Activated gamma-delta T cell treated with Interleukin-2 at 50 U/mL for 16 hours (primary cell): ENCODE data around the gene ARHGAP40.
"Not testable (repeated sequence)": the region's sequence is repeated elsewhere in the genome, so short reads cannot be mapped to it uniquely, and the experiment has no call there.

Experiments
- DNase-seq: peaks from one replicate; pipeline ENCODE4 v3.0.0-alpha.2; 2020

Gene ARHGAP40

GRCh38 chr20:38589351-38589750 is 12.3 kb upstream of the ARHGAP40 start:
- DNase-seq, result no peak

DNA sequence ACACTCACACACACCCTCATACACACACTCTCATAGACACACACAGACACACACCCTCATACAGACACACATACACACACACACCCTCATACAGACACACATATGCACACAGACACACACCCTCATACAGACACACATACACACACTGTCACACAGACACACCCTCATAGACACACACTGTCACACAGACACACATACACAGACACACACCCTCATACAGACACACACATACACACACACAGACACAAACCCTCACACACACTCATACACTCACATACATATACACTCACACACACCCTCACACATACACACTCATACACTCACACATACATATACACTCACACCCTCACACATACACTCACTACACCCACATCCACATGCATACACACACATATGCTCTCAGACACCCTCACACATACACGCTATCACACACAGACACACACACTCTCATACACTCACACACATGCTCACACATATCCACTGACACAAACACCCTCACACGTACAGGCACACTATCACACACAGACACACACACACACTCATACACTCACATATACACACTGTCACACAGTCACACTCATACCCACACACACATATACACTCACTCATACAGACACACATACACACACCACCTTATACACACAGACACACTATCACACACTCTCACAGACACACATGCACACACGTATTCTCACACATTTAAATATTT is 11.5 kb upstream of the ARHGAP40 start:
- no peak for DNase-seq

GRCh38 chr20:38590676-38591473 is 10.7 kb upstream of the ARHGAP40 start:
- no peak for DNase-seq

DNA sequence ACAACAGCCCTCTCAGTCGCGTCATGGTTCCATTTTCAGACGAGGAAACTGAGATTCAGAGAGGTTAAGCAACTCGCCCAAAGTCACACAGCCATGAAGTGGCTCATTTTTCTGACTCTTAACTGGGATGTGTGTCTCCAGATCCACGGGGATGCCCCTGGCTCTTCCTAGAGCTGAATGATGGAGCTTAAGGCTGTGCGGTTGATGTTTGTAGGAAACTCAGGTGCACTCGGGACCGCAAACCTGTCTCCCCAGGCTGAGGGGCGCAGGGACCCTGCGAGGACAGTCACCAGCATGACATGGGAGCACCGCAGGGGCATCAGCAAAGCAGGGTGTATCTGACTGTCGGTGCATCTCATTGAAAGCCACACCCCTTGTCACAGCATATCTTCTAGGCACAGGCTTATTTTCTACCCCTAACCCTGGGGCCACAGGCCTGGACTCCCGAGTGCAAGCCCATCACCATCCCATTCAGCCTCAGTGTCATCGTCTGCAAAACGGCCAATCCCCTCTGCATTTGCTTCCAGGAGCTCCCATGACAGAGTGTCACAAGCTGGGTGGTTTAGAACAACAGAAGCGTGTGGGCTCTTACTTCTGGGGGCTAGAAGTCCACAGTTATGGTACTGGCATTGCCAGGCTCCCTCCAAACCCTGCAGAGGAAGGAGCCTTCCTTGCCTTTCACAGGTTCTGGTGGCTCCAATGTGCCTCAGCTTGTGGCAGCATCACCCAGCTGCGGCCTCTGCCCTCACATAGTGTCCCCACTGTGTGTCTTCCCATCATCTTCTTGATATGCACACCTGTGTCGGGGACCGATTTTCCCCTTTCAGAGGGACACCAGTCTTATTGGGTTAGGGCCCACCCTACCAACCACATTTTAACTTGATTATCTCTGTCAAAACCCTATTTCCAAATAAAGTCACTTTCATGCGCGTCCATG is 9.9 kb upstream of the ARHGAP40 start:
- no peak for DNase-seq

- not testable (repeated sequence) for DNase-seq
Measured at GRCh38 chr20:38592411-38592790, 9.2 kb upstream of the ARHGAP40 start.

DNA sequence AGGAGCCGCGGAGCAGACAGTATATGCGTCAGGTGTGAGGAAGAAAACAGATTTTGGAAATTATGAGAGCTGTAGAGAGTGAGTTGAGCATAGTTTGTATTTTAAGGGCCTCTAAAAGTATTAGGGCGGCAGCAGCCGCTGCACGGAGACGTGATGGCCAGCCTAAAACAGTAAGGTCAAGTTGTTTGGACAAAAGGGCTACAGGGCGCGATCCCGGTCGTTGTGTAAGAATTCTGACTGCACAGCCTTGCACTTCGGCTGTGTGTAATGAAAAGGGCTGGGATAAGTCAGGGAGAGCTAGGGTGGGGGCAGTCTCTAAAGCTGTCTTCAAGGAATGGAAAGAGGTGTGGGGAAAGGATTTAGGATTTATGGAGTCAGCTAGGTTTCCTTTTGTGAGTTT is 7.3 kb upstream of the ARHGAP40 start:
- DNase-seq, result not testable (repeated sequence)

GRCh38 chr20:38595886-38596285 is 5.7 kb upstream of the ARHGAP40 start:
- DNase-seq, result not testable (repeated sequence)

DNA sequence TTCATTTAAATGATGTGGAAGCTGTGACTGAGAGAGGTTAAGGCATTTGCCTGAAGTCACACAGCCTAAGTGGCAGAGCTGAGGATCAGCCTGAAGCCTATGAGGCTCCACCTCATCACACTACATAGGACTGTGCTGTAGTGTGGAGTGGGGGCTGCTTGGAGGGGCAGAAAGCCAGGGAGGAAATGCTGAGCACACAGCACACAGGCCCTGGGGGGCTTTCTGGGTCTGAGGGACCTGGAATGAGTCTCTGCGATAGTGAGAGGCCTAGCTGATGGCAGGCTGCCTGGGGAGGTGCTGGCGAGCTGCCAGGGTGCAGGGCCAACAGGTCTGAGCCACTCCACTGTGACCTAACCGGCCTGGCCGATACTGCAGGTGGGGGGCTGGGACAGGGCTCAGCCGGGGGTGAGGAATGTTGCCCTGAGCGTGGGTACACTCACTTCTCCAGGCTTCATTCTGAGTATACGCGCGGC is 2.2 kb upstream of the ARHGAP40 start:
- no peak for DNase-seq

DNA sequence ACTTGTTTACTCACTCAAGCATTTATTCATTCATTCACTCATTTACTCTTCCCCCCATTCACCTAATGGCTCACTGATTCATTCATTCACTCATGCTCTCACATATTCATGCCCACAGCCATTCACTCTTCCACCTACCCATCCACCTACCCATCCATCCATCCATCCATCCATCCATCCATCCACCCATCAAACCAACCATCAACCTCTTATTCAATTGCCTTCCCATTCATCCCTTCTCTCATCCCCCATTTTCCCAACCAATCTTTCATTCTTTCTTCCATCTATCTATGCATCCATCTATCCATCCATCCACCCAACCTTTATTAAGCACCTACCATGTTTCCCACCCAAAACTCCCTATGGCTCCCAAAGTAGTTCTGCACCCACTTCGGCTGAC is 1.6 kb upstream of the ARHGAP40 start:
- DNase-seq, result no peak

DNA sequence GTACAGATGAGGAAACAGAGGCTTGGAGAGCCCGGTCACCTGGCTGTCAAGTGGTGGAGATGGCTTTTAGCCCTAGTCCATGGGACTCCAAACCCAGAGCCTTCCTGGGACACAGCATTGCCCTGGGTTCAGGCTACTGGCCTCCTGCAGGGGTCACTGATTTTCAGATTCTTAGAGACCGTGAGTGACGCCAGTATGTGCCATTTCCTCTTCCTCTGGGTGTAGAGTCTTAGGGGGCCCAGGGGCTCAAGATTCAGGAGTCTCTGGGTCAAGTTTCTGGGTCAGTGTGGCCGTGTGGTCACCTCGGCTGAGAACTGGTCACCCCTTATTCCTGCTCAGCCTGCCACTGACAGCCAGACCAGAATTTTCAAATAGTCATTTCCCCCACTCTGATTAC is 574 bp downstream of the ARHGAP40 start:
- no peak for DNase-seq

DNA sequence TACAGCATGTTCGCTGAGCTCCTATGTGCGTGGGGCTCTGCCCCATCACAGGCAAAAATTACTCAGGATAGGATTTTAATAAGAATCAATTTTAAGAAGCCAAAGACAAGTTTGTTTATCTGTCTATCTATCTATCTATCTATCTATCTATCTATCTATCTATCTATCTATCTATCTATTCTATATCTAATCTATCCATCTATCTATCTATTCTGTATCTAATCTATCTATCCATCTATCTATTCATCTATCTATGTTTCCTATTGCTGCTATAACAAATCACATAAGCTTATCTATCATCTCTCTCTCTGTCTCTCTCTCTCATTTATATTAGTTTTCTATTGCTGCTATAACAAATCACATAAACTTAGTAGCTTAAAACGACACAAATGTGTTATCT is 1.7 kb downstream of the ARHGAP40 start:
- no peak for DNase-seq

DNA sequence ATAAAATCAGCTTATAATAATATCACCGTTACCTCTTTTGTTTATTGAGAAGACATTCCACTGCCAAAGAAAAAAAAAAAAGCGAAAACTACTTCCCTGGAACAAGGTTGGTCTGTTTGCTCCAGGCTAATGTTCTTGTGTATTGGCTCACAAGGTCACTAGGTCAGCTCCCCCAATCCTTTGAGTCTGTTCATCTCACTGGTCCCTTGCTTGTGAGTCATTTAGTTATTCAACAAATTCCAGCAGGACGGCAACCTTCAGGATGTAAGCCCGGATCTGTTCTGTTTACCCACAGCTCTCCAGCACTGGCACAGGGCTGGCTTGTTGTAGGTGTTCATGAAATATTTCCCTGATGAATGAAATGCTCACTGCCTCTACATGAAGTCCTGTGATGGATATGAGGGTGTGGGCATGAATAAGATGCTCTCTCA is 3.3 kb downstream of the ARHGAP40 start:
- no peak for DNase-seq

GRCh38 chr20:38607351-38607750 is 5.7 kb downstream of the ARHGAP40 start:
- DNase-seq, result no peak

GRCh38 chr20:38608188-38608587 is 6.6 kb downstream of the ARHGAP40 start:
- no peak for DNase-seq

DNA sequence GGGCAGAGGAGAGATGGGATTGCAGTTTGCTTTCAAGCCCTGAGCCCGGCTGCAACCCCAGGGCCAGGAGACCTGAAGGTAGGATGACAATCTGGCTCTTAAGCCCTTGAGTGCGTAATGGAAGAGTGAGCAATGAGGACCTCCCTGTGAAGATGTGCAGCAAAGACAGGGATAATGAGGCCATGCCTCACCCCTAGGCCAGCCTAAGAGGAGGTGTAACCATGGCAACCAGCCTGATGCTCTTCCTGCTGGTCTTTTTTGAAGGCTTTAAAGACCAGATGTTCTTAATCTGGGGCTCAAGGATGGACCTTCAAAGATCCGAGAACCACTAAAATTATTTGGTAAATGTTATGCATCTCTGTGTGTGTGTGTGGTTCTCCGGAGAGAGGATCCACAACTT is 8.2 kb downstream of the ARHGAP40 start:
- DNase-seq, result no peak

DNA sequence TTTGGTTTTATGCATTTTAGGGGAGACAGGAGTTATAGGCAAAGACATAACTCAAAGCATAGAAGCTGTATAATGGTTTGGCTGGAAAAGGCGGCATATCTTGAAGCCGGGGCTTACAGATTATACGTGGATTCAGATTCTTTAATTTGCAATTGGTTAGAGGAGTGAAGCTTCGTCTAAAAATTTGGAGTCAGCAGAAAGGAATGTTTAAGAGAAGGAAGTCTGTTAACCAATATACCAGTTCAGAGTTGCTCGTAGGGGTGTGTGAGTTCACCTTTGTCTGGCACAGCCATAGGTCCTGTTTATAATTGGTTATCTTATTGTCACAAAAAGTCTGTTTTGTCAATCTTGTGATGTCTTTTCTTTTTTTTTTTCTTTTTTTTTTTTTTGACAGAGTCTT is 8.9 kb downstream of the ARHGAP40 start:
- DNase-seq, result no peak

GRCh38 chr20:38612751-38613515 is 11.3 kb downstream of the ARHGAP40 start:
- DNase-seq, result no peak

- no peak for DNase-seq
Measured at GRCh38 chr20:38615283-38615682, 13.7 kb downstream of the ARHGAP40 start.

DNA sequence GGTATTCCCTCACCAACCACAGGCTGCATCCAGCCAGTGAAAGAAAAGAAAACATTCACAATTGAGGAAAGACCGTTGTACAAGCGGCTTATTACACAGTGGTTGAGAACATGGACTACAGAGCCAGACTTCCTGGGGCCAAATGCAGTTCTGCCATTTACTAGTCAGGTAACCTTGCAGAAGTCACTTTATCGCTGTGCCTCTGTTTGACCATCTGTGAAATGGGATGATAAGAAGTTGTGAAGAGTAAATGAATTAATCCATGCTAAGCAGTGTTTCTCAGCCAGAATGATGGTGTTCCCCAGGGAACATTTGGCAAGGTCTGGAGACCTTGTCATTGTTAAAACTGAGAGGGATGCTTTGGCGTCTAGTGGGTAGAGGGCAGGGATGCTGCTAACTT is 14.8 kb downstream of the ARHGAP40 start:
- DNase-seq, result no peak

DNA sequence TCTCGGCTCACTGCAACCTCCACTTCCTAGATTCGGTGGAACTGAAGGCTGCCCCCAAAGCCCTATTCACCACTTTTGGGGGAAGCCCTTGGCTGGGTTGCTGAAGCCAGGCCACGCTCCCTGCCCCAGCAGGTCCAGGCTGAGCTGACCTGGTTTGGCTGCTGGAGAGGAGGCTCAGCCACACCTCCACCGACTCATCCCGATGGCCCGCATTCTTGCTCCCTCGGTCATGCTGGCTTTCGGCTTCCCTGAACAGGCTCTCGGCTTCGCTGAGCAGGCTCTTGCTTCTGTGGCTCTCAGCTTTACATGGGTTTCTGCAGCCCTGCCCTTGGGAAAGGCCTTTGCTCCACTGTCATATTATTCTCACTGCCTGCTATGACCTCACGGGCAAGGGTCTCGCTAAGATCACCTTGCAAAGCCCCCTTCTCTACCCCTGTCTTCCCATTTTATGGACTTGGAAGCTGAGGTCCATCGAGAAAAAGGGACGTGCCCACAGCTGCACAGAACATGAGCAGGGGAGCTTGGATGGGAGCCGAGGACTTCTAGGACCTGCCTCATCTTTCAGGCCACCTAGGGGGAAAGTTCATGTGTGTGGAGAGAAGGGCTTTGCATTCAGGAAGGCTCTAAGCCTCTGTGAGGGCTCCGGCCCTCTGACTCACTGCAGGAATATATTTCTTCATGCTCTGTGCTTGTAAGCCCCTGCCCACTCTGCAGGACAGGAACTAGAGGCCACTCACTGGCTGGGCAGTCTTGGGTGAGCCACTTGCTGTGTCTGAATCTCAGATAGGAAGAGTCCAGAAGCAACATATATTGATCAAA is 15.6 kb downstream of the ARHGAP40 start:
- no peak for DNase-seq

DNA sequence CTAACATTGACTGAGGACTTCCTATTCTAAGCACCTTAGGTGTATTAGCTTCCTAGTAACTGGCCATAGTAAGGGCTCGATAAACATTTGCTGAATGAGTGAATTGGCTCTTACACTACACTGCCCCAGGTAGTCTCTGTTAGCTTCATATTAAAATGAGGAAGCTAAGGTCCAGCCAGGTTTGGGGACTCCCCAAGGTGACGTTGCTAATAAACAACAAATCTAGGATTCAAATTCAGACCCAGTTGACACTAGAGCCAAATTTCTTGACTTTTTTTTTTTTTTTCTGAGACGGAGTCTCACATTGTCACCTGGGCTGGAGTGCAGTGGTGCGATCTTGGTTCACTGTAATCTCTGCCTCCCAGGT is 16.2 kb downstream of the ARHGAP40 start:
- DNase-seq, result no peak

DNA sequence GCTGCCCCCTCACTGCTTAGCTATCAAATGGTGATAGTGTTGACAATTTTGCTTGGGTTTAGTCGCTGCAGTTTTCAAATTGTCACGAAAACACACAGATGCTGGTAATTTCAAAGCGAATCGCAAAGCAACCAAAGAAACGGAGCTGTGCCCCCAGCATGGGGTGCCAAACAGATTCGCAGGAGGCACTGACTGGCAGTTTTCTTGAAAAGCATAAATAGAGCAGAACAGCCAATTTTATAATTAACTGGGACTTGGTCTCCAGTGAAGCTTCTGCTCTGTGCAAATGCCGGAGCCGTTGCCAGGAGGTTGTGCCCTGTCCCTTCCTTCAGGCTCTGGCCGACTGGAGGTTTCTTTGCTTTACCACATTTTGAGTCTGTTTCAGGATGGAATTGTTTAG is 18.8 kb downstream of the ARHGAP40 start:
- DNase-seq, result no peak
